ENCODE measurements around the gene SAMD4B. TPM values are rescaled to one million over a fixed set of nuclear protein-coding genes. Genes with fewer than 3 reads are reported as not detected.

The SAMD4B gene
- total and polyA plus RNA-seq, 2 of the 8 experiments (the other 6 are each of a cell fraction or from before 2014, with no cell fraction given): 137 to 158 TPM

DNA sequence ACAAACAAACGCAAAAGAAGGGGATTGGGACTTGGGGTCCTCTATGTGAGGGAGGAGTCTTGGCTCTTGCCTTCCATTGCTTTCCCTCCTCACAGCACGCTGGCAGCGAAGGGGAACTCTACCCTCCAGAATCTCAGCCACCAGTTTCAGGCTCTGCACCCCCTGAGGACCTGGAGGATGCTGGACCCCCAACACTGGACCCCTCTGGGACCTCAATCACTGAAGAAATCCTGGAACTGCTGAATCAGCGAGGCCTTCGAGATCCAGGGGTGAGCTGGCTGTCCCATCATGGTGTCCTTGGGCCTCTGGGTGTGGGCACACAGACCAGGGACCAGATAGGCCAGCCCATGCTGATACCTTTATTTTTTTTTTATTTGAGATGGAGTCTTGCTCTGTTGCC lies 79.8 kb downstream of the SAMD4B start (continued):
- TF ChIP-seq JUN (IDR thresholded peaks at IDR 0.05; ENCODE audit: low read depth, low read length): no peak

Data from H1 (cell line).